HG02884 (cell line): ENCODE data around the gene GYS1.
"Not testable (repeated sequence)": the region's sequence is repeated elsewhere in the genome, so short reads cannot be mapped to it uniquely, and the experiment has no call there.

Source experiments
- ATAC-seq: cut with Tn5 transposase; IDR thresholded peaks from one replicate; pipeline ENCODE4 v1.9.1; 2021; ENCODE audit warnings: mild to moderate bottlenecking, moderate library complexity; ENCODE audit not compliant: unreplicated experiment

The GYS1 gene

GRCh38 chr19:49018388-49019241, 25.5 kb upstream of the GYS1 start:
- not testable (repeated sequence) for ATAC-seq

GRCh38 chr19:49017666-49018351, 24.7 kb upstream of the GYS1 start:
- ATAC-seq: no peak

GRCh38 chr19:49017041-49017665, 24.0 kb upstream of the GYS1 start, which contains the start of gene LHB:
TSS of gene LHB (minus strand) at chr19:49017091. CDS start at chr19:49017081, 10 bp downstream.
- no peak for ATAC-seq

GRCh38 chr19:49016067-49016839, 23.1 kb upstream of the GYS1 start:
- no peak for ATAC-seq

- ATAC-seq: no peak
Measured at GRCh38 chr19:49014870-49015255, 21.8 kb upstream of the GYS1 start.

- no peak for ATAC-seq
Measured at GRCh38 chr19:49014123-49014869, 21.2 kb upstream of the GYS1 start.

GRCh38 chr19:49011194-49011593, 18.1 kb upstream of the GYS1 start:
- ATAC-seq: no peak

GRCh38 chr19:49010453-49010852, 17.3 kb upstream of the GYS1 start:
- ATAC-seq: no peak

GRCh38 chr19:49009828-49010227, 16.7 kb upstream of the GYS1 start:
- no peak for ATAC-seq

- no peak for ATAC-seq
Measured at GRCh38 chr19:49006905-49007304, 13.8 kb upstream of the GYS1 start.

- no peak for ATAC-seq
Measured at GRCh38 chr19:49004964-49005614, 12.0 kb upstream of the GYS1 start.

GRCh38 chr19:49004133-49004532, 11.0 kb upstream of the GYS1 start:
- no peak for ATAC-seq

GRCh38 chr19:48999481-49000325, 6.6 kb upstream of the GYS1 start:
- ATAC-seq: no peak

- ATAC-seq: no peak
Measured at GRCh38 chr19:48997972-48998371, 4.9 kb upstream of the GYS1 start.

GRCh38 chr19:48994035-48994386, 902 bp upstream of the GYS1 start:
- ATAC-seq: no peak

- no peak for ATAC-seq
Measured at GRCh38 chr19:48992581-48993174, 431 bp downstream of the GYS1 start.

- no peak for ATAC-seq
Measured at GRCh38 chr19:48991873-48992580, 1.1 kb downstream of the GYS1 start.
